AG09309 (cell line): ENCODE measurements around the gene FBXO41.

Experiments used
- DNase-seq: peaks from one replicate; pipeline ENCODE4 v3.0.0-alpha.2; 2010; ENCODE audit warnings: low read depth
- H3K4me3 ChIP-seq: 2 replicates; pipeline ENCODE4 v1.5.1; 2011; ENCODE audit warnings: mild to moderate bottlenecking, low read depth, low read length, moderate library complexity; ENCODE audit not compliant: control insufficient read depth
- TF ChIP-seq, protein P1 (sequence below): IDR thresholded peaks from 2 replicates; pipeline ENCODE4 v1.5.1; 2011; ENCODE audit warnings: mild to moderate bottlenecking, low read depth, low read length, inconsistent platforms; ENCODE audit not compliant: insufficient read depth, control insufficient read depth; ENCODE audit errors: missing control alignments

The FBXO41 gene

GRCh38 chr2:73301636-73302035 is 17.4 kb upstream of the FBXO41 start:
- TF ChIP-seq, protein P1, sequence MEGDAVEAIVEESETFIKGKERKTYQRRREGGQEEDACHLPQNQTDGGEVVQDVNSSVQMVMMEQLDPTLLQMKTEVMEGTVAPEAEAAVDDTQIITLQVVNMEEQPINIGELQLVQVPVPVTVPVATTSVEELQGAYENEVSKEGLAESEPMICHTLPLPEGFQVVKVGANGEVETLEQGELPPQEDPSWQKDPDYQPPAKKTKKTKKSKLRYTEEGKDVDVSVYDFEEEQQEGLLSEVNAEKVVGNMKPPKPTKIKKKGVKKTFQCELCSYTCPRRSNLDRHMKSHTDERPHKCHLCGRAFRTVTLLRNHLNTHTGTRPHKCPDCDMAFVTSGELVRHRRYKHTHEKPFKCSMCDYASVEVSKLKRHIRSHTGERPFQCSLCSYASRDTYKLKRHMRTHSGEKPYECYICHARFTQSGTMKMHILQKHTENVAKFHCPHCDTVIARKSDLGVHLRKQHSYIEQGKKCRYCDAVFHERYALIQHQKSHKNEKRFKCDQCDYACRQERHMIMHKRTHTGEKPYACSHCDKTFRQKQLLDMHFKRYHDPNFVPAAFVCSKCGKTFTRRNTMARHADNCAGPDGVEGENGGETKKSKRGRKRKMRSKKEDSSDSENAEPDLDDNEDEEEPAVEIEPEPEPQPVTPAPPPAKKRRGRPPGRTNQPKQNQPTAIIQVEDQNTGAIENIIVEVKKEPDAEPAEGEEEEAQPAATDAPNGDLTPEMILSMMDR, result no peak
- no peak overlapping the region for H3K4me3 ChIP-seq
- DNase-seq, result no peak

DNA sequence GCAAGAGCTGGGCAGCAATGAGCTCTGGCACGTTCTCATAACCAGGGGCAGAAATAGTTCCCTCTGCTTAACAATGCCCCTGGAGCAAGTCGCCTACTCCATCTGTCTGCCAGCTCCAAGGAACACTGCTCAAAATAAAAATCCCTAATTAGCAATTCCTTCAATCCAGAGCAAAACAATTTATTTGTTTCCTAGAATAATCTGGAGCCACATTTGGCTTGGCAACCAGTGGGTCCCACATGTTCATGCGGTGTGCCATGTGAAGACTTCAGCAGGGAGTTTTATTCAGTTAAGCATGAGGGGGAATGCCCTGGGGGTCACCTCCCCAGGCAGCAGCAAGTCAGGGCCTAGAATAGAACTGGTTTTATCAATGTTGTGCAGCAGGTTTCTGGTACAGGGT is 16.6 kb upstream of the FBXO41 start:
- H3K4me3 ChIP-seq, result no peak overlapping the region
- TF ChIP-seq, protein P1, result no peak
- DNase-seq, result no peak

DNA sequence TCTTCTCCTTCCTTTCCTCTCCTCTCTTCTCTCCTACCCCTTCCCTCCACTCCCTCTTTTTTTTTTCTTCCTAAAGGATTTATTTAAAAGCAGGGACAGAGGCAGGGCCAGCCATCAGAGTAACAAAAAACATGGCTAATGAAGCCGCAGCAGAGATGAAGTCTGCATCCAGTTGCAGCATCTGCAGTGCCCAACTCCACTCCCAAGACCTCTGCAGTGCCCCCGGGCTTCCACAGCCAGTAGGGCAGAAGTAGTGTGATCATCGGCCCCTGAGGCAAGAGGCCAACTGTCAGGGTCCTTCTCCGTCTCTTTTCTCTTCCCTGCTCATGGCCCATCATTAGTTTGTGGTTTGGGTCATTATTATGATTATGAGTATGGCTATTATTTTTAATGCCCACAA is 13.3 kb upstream of the FBXO41 start:
- TF ChIP-seq, protein P1, result no peak
- no peak for DNase-seq

DNA sequence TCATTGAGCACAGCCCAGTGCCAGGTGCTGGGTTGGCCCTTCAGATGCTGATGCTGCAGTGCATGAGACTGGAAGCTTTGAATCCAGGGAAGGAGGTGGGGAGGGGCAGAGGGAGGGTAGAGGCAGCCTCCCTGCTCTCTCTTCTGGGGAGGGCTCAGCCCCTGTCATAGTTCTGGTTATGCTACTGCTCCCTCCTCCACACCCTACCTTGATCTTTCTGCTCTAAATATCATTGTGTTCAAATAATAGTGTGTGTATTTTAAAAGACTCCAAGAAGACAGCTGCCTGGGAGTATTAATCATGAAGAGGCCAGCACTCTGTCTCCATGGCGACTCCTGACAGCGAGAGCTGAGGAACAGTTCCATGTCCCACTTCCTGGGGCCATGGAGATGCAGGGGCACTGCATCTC is 12.9 kb upstream of the FBXO41 start:
- TF ChIP-seq, protein P1, result no peak
- H3K4me3 ChIP-seq, result no peak overlapping the region
- no peak for DNase-seq

More for the DNA sequence above, 13.3 kb upstream of the FBXO41 start:
- H3K4me3 ChIP-seq, result no peak overlapping the region

DNA sequence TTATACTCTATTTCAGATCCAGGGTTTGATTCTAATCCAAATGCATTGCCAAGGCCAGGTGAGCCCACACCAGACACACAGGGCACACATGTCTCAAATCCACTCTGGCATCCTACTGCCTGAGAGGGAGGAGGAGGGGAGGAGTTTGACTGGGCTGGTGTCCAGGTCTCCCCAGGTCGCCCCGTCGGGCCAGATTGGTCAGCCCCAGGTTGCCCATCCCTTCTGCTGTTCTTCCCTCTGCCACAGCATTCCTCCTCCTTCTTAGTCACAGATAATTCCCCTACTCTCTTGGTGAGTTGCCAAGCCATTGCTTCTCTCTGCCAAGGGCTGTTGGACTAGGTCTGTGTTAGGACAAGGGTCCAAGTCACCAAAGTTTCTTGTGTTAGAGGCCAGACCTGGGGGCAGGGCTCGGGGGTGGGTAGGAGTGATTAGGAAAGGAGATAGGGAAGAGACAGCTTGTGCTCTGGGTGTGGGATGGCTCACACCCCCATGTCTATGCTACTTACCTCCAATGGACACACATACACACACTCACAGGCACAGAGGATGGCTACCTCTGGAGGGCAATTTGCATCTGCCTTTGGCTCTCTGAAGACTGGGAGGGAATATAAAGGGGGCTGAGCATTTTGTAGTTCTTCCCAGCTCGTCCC is 11.6 kb upstream of the FBXO41 start:
- no peak for DNase-seq
- H3K4me3 ChIP-seq, result no peak overlapping the region
- TF ChIP-seq, protein P1, result no peak

GRCh38 chr2:73294239-73294638 is 10.0 kb upstream of the FBXO41 start:
- TF ChIP-seq, protein P1, result no peak
- no peak overlapping the region for H3K4me3 ChIP-seq
- no peak for DNase-seq
